K562 (cell line): ENCODE data around the gene CSF1. TPM values are rescaled to one million over a fixed set of nuclear protein-coding genes. Genes with fewer than 3 reads are reported as not detected.

Source experiments
- BMI1 ChIP-seq: fragments of 150-350 bp; IDR thresholded peaks from 2 replicates; pipeline ENCODE4 v1.6.1; 2014; ENCODE audit warnings: low read length
- CBX5 ChIP-seq: IDR thresholded peaks from 2 replicates; pipeline ENCODE4 v1.6.1; 2014; ENCODE audit warnings: low read depth, borderline replicate concordance
- FOXK2 ChIP-seq, 2 experiments: fragments of 450-650 bp; IDR thresholded peaks in 1 of 2; conservative IDR thresholded peaks in 1 of 2; 2 replicates each; pipeline ENCODE4 v1.6.1; 2016; ENCODE audit warnings: low read depth in 2 of 2, mild to moderate bottlenecking in 1 of 2
- HNRNPH1 ChIP-seq: fragments of 200-400 bp; formaldehyde crosslinking; optimal IDR thresholded peaks from 2 replicates; pipeline ENCODE3; 2017; ENCODE audit warnings: low read depth, mild to moderate bottlenecking, low read length, moderate library complexity
- KAT7 ChIP-seq: sonication (generic); formaldehyde crosslinking; IDR thresholded peaks from 2 replicates; pipeline ENCODE4 v1.8.0; 2022; ENCODE audit warnings: missing genetic modification reagents, mild to moderate bottlenecking, borderline replicate concordance
- KAT8 ChIP-seq: fragments of 450-650 bp; IDR thresholded peaks from 2 replicates; pipeline ENCODE4 v1.6.1; 2016; ENCODE audit warnings: low read depth, mild to moderate bottlenecking
- MEF2A ChIP-seq: IDR thresholded peaks from 2 replicates; pipeline ENCODE4 v1.6.1; 2011; ENCODE audit warnings: low read depth, mild to moderate bottlenecking, low read length, moderate library complexity; ENCODE audit not compliant: control insufficient read depth
- PPARD ChIP-seq: fragments of 250-450 bp; sonication (Bioruptor Pico); IDR thresholded peaks from 2 replicates; pipeline ENCODE4 v1.8.0; 2022; ENCODE audit warnings: inconsistent platforms, mild to moderate bottlenecking, moderate library complexity
- TBL1XR1 ChIP-seq, 2 experiments: IDR thresholded peaks; 2 replicates each; pipeline ENCODE4 v1.6.1; 2012; ENCODE audit warnings: improper control_type of control experiment in 2 of 2, low read length in 2 of 2, mild to moderate bottlenecking in 1 of 2
- ZNF197 ChIP-seq: fragments of 200-800 bp; sonication (Bioruptor generic); IDR thresholded peaks from 2 replicates; pipeline ENCODE4 v1.6.1; 2016; ENCODE audit warnings: low read depth, missing genetic modification characterization, missing compliant biosample characterization
- ZNF583 ChIP-seq: fragments of 250-450 bp; sonication (Bioruptor Pico); IDR thresholded peaks from 2 replicates; pipeline ENCODE4 v1.4.0; 2020
- ZNF639 ChIP-seq, 2 experiments: fragments of 200-800 bp in 1 of 2; sonication (Bioruptor generic) in 1 of 2; sonication (generic) in 1 of 2; formaldehyde crosslinking in 1 of 2; IDR thresholded peaks in 1 of 2; conservative IDR thresholded peaks in 1 of 2; 2 replicates each; pipeline versions ENCODE4 v1.5.0 to v1.6.1; 2016 to 2020; ENCODE audit warnings: missing compliant biosample characterization in 1 of 2, missing genetic modification characterization in 1 of 2, missing genetic modification reagents in 1 of 2
- ZNF699 ChIP-seq: fragments of 250-450 bp; sonication (Bioruptor Pico); IDR thresholded peaks from 2 replicates; pipeline ENCODE4 v1.8.0; 2021; ENCODE audit warnings: mild to moderate bottlenecking, moderate library complexity; ENCODE audit not compliant: insufficient replicate concordance
- ZNF830 ChIP-seq: fragments of 250-450 bp; sonication (Bioruptor Pico); IDR thresholded peaks from 2 replicates; pipeline ENCODE4 v1.5.0; 2021; ENCODE audit warnings: mild to moderate bottlenecking
- ZZZ3 ChIP-seq: fragments of 450-650 bp; IDR thresholded peaks from 2 replicates; pipeline ENCODE4 v1.6.1; 2016; ENCODE audit warnings: antibody characterized with exemption, mild to moderate bottlenecking, moderate library complexity
- polyA plus RNA-seq, 8 experiments: library from polyadenylated mRNA; depleted of rRNA in 4 of 8; stranded (reverse) in 5 of 8; unstranded in 3 of 8; fragments of >200 nt; fragmentation: Nextera tagmentation in 2 of 8; fragmentation: Illumina TruSeq in 1 of 8; extraction: Ambion mirVana in 2 of 8; extraction: Trizol in 1 of 8; gene quantifications; 2 replicates each; pipeline versions ENCODE4 v1.2.1 to v1.2.3, GENCODE V29; 2011 to 2014; ENCODE audit warnings: inconsistent platforms in 1 of 8, missing spikeins in 1 of 8
- total RNA-seq, 7 experiments: library from RNA; depleted of rRNA in 6 of 7; stranded (reverse); fragments of >200 nt in 6 of 7; fragmentation: Illumina TruSeq in 2 of 7; extraction: Trizol in 2 of 7; gene quantifications; 2 replicates each; pipeline versions ENCODE4 v1.2.1 to v1.2.3, GENCODE V29; 2011 to 2021; ENCODE audit warnings: low replicate concordance in 1 of 7
- TF ChIP-seq, protein P1 (sequence below): sonication (generic); formaldehyde crosslinking; IDR thresholded peaks from 2 replicates; pipeline ENCODE4 v1.8.0; 2023; ENCODE audit warnings: mild to moderate bottlenecking, missing genetic modification reagents
- TF ChIP-seq, protein P2 (sequence below): fragments of 250-450 bp; sonication (Bioruptor Pico); IDR thresholded peaks from 2 replicates; pipeline ENCODE4 v1.4.0; 2020; ENCODE audit warnings: mild to moderate bottlenecking, moderate library complexity, borderline replicate concordance
- TF ChIP-seq, protein P3 (sequence below): fragments of 450-650 bp; formaldehyde crosslinking; IDR thresholded peaks from 2 replicates; pipeline ENCODE4 v1.4.0; 2022; ENCODE audit warnings: mild to moderate bottlenecking, moderate library complexity

The CSF1 gene
- total and polyA plus RNA-seq, 9 of the 15 experiments (the other 6 are each of a cell fraction or from before 2014, with no cell fraction given) = 0.18 to 11.8 (median 2.8) TPM

- TF ChIP-seq, protein P1, sequence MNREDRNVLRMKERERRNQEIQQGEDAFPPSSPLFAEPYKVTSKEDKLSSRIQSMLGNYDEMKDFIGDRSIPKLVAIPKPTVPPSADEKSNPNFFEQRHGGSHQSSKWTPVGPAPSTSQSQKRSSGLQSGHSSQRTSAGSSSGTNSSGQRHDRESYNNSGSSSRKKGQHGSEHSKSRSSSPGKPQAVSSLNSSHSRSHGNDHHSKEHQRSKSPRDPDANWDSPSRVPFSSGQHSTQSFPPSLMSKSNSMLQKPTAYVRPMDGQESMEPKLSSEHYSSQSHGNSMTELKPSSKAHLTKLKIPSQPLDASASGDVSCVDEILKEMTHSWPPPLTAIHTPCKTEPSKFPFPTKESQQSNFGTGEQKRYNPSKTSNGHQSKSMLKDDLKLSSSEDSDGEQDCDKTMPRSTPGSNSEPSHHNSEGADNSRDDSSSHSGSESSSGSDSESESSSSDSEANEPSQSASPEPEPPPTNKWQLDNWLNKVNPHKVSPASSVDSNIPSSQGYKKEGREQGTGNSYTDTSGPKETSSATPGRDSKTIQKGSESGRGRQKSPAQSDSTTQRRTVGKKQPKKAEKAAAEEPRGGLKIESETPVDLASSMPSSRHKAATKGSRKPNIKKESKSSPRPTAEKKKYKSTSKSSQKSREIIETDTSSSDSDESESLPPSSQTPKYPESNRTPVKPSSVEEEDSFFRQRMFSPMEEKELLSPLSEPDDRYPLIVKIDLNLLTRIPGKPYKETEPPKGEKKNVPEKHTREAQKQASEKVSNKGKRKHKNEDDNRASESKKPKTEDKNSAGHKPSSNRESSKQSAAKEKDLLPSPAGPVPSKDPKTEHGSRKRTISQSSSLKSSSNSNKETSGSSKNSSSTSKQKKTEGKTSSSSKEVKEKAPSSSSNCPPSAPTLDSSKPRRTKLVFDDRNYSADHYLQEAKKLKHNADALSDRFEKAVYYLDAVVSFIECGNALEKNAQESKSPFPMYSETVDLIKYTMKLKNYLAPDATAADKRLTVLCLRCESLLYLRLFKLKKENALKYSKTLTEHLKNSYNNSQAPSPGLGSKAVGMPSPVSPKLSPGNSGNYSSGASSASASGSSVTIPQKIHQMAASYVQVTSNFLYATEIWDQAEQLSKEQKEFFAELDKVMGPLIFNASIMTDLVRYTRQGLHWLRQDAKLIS (CRISPR knock-in tag) = no peak
- TF ChIP-seq ZNF830 (no peak), TBL1XR1 (IDR thresholded peaks at IDR 0.05; ENCODE audit: low read length in 2 of 2) (peak in 1 of 2 experiments; percentile 86; a peak in 2 of 4 replicates), ZNF639 (CRISPR knock-in tag; conservative IDR thresholded peaks at IDR 0.05 in 1 of 2, IDR thresholded peaks at IDR 0.05 in 1 of 2) (peak in 1 of 2 experiments; percentile 74; a peak in 2 of 4 replicates), ZZZ3 (no peak), CBX5 (0 out of 2 replicates have a peak, but pooled peaks have one; percentile 14), ZNF197 (no peak), ZNF583 (CRISPR knock-in tag) (0 out of 2 replicates have a peak, but pooled peaks have one; percentile 3), FOXK2 (conservative IDR thresholded peaks at IDR 0.05 in 1 of 2, IDR thresholded peaks at IDR 0.05 in 1 of 2; ENCODE audit: low read depth in 2 of 2) (peak; percentile 93 to 95), KAT7 (0 out of 2 replicates have a peak, but pooled peaks have one; percentile 45), ZNF699 (CRISPR knock-in tag) (no peak), PPARD (CRISPR knock-in tag) (no peak), HNRNPH1 (no peak), KAT8 (no peak), BMI1 (no peak), MEF2A (peak; percentile 96)
- TF ChIP-seq, protein P2, sequence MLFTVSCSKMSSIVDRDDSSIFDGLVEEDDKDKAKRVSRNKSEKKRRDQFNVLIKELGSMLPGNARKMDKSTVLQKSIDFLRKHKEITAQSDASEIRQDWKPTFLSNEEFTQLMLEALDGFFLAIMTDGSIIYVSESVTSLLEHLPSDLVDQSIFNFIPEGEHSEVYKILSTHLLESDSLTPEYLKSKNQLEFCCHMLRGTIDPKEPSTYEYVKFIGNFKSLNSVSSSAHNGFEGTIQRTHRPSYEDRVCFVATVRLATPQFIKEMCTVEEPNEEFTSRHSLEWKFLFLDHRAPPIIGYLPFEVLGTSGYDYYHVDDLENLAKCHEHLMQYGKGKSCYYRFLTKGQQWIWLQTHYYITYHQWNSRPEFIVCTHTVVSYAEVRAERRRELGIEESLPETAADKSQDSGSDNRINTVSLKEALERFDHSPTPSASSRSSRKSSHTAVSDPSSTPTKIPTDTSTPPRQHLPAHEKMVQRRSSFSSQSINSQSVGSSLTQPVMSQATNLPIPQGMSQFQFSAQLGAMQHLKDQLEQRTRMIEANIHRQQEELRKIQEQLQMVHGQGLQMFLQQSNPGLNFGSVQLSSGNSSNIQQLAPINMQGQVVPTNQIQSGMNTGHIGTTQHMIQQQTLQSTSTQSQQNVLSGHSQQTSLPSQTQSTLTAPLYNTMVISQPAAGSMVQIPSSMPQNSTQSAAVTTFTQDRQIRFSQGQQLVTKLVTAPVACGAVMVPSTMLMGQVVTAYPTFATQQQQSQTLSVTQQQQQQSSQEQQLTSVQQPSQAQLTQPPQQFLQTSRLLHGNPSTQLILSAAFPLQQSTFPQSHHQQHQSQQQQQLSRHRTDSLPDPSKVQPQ (CRISPR knock-in tag) = no peak
- TF ChIP-seq, protein P3, sequence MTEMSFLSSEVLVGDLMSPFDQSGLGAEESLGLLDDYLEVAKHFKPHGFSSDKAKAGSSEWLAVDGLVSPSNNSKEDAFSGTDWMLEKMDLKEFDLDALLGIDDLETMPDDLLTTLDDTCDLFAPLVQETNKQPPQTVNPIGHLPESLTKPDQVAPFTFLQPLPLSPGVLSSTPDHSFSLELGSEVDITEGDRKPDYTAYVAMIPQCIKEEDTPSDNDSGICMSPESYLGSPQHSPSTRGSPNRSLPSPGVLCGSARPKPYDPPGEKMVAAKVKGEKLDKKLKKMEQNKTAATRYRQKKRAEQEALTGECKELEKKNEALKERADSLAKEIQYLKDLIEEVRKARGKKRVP = no peak
Observed at GRCh38 chr1:109895720-109896504, 14.7 kb upstream of the CSF1 start (continued).
